ENCODE measurements around the gene SLC22A17.

- TF ChIP-seq CTCF (conservative IDR thresholded peaks at IDR 0.05; ENCODE audit: low read depth, low read length) (no peak), RFX5 (IDR thresholded peaks at IDR 0.05; ENCODE audit: low read depth, low read length) (no peak), POLR2A (IDR thresholded peaks at IDR 0.05; ENCODE audit: low read depth, low read length) (no peak), MAZ (IDR thresholded peaks at IDR 0.05; ENCODE audit: borderline replicate concordance, low read depth, low read length) (no peak), BHLHE40 (IDR thresholded peaks at IDR 0.05; ENCODE audit: low read depth, low read length) (no peak), RAD21 (IDR thresholded peaks at IDR 0.05; ENCODE audit: low read length) (no peak), USF2 (IDR thresholded peaks at IDR 0.05; ENCODE audit: low read depth, low read length) (no peak), NFE2L2 (IDR thresholded peaks at IDR 0.05; ENCODE audit: low read depth, low read length) (no peak), CHD1 (IDR thresholded peaks at IDR 0.05; ENCODE audit: low read depth, low read length) (no peak), MXI1 (IDR thresholded peaks at IDR 0.05; ENCODE audit: borderline replicate concordance, low read depth, low read length) (no peak), SMC3 (IDR thresholded peaks at IDR 0.05; ENCODE audit: low read depth, low read length) (no peak), MAFK (IDR thresholded peaks at IDR 0.05; ENCODE audit: low read depth, low read length) (no peak)
Measured at GRCh38 chr14:23316300-23316699, 36.4 kb downstream of the SLC22A17 start.
